HG03354 (cell line): ENCODE data around the gene HOXB4.
"Not testable (repeated sequence)": the region's sequence is repeated elsewhere in the genome, so short reads cannot be mapped to it uniquely, and the experiment has no call there.

Experiments used
- ATAC-seq: cut with Tn5 transposase; IDR thresholded peaks from one replicate; pipeline ENCODE4 v1.9.1; 2021; ENCODE audit warnings: mild to moderate bottlenecking; ENCODE audit not compliant: unreplicated experiment, poor library complexity, severe bottlenecking

The HOXB4 gene

GRCh38 chr17:48542114-48542656 is 36.0 kb downstream of the HOXB4 start:
- ATAC-seq = no peak

GRCh38 chr17:48541577-48542113 is 36.5 kb downstream of the HOXB4 start:
- no peak for ATAC-seq

GRCh38 chr17:48541036-48541576 is 37.0 kb downstream of the HOXB4 start:
- no peak for ATAC-seq

GRCh38 chr17:48540213-48540612 is 37.9 kb downstream of the HOXB4 start:
- no peak for ATAC-seq

GRCh38 chr17:48539177-48539576 is 39.0 kb downstream of the HOXB4 start:
- ATAC-seq = no peak

- ATAC-seq = no peak
These were observed 40.8 kb downstream of the HOXB4 start for GRCh38 chr17:48537316-48537715.

- ATAC-seq = not testable (repeated sequence)
These were observed 42.2 kb downstream of the HOXB4 start for GRCh38 chr17:48535793-48536559.

- ATAC-seq = no peak
These were observed 45.9 kb downstream of the HOXB4 start for GRCh38 chr17:48532261-48532660.

- ATAC-seq = no peak
These were observed 47.3 kb downstream of the HOXB4 start, which contains the start of gene HOXB1 for GRCh38 chr17:48530887-48531272. HOXB1 (minus strand) TSS chr17:48531011; CDS start chr17:48530904, 107 bp downstream.

- ATAC-seq = no peak
These were observed 47.8 kb downstream of the HOXB4 start for GRCh38 chr17:48530208-48530886.

GRCh38 chr17:48529683-48530009 is 48.5 kb downstream of the HOXB4 start:
- no peak for ATAC-seq

GRCh38 chr17:48528936-48529682 is 49.0 kb downstream of the HOXB4 start:
- no peak for ATAC-seq

- ATAC-seq = no peak
These were observed 49.8 kb downstream of the HOXB4 start for GRCh38 chr17:48528153-48528935.

GRCh38 chr17:48527547-48527932 is 50.6 kb downstream of the HOXB4 start:
- ATAC-seq = no peak

GRCh38 chr17:48526608-48527546 is 51.3 kb downstream of the HOXB4 start:
- no peak for ATAC-seq
